IMR-90 (cell line): Measurements from ENCODE around the gene IQGAP2. TPM values are rescaled to one million over a fixed set of nuclear protein-coding genes. Genes with fewer than 3 reads are reported as not detected.

Experiments
- ATAC-seq: fragments of 200-7000 bp; cut with Tn5 transposase; 2 replicates; pipeline ENCODE4 v1.9.1; 2020; ENCODE audit warnings: low read depth, mild to moderate bottlenecking, moderate library complexity
- BruUV-seq: library from RNA; stranded (reverse); fragments of 400-500 nt; replicated peaks from 2 replicates; lab custom pipeline; 2021; lab: Mats Ljungman, UMichigan
- CTCF ChIA-PET: fragments of 300-600 bp; formaldehyde crosslinking; extraction: SDS; loops from one replicate; lab custom pipeline; 2021; ENCODE audit warnings: antibody characterized with exemption; lab: Yijun Ruan, JAX
- POLR2A ChIA-PET: fragments of 300-600 bp; sonication (Branson Sonifier 250); formaldehyde crosslinking; loops from one replicate; lab custom pipeline; 2022; ENCODE audit warnings: antibody characterized with exemption; ENCODE audit not compliant: unreplicated experiment; lab: Charles Lee
- DNase-seq: peaks from one replicate; pipeline ENCODE4 v3.0.0; 2013
- H2AFZ ChIP-seq: replicated peaks from 2 replicates; pipeline ENCODE3; 2013; ENCODE audit warnings: low read length, mild to moderate bottlenecking; ENCODE audit not compliant: poor library complexity
- H2AK5ac ChIP-seq: 2 replicates; pipeline ENCODE4 v1.6.1; 2013; ENCODE audit warnings: low read depth, low read length, inconsistent platforms
- H2AK9ac ChIP-seq: replicated peaks from 2 replicates; pipeline ENCODE3; 2013; ENCODE audit warnings: mild to moderate bottlenecking, low read depth, low read length, moderate library complexity; ENCODE audit not compliant: poor library complexity
- H2BK120ac ChIP-seq: 2 replicates; pipeline ENCODE4 v1.6.1; 2013; ENCODE audit warnings: low read depth, low read length, inconsistent platforms
- H2BK15ac ChIP-seq: 3 replicates; pipeline ENCODE4 v1.6.1; 2013; ENCODE audit warnings: low read depth, low read length, inconsistent platforms
- H2BK20ac ChIP-seq: 2 replicates; pipeline ENCODE4 v1.6.1; 2013; ENCODE audit warnings: low read depth, mild to moderate bottlenecking, inconsistent platforms, low read length, moderate library complexity
- H2BK5ac ChIP-seq: 2 replicates; pipeline ENCODE4 v1.6.1; 2013; ENCODE audit warnings: mild to moderate bottlenecking, low read depth, low read length, inconsistent platforms; ENCODE audit not compliant: poor library complexity, severe bottlenecking
- H3K14ac ChIP-seq: replicated peaks from 2 replicates; pipeline ENCODE4 v1.6.1; 2013; ENCODE audit warnings: low read depth, low read length, inconsistent platforms
- H3K18ac ChIP-seq: 2 replicates; pipeline ENCODE4 v1.6.1; 2013; ENCODE audit warnings: low read depth, low read length, control low read depth
- H3K23ac ChIP-seq: 2 replicates; pipeline ENCODE4 v1.6.1; 2013; ENCODE audit warnings: low read depth, low read length, inconsistent platforms
- H3K27ac ChIP-seq: 2 replicates; pipeline ENCODE4 v1.5.1; 2013; ENCODE audit warnings: mild to moderate bottlenecking, control low read depth, low read length; ENCODE audit not compliant: insufficient read depth
- H3K27me3 ChIP-seq: 2 replicates; pipeline ENCODE4 v1.6.1; 2013; ENCODE audit warnings: low read length; ENCODE audit not compliant: control insufficient read depth, insufficient read depth
- H3K36me3 ChIP-seq: 2 replicates; pipeline ENCODE4 v1.6.1; 2013; ENCODE audit warnings: low read length, mixed read lengths; ENCODE audit not compliant: control insufficient read depth, insufficient read depth
- H3K4ac ChIP-seq: 2 replicates; pipeline ENCODE4 v1.6.1; 2013; ENCODE audit warnings: low read depth, low read length, inconsistent platforms
- H3K4me1 ChIP-seq: 2 replicates; pipeline ENCODE4 v1.6.1; 2013; ENCODE audit warnings: low read length, mixed read lengths; ENCODE audit not compliant: control insufficient read depth, insufficient read depth
- H3K4me2 ChIP-seq: 2 replicates; pipeline ENCODE4 v1.6.1; 2013; ENCODE audit warnings: low read depth, mild to moderate bottlenecking, control low read depth, low read length, moderate library complexity
- H3K4me3 ChIP-seq: 2 replicates; pipeline ENCODE4 v1.5.1; 2013; ENCODE audit warnings: low read depth, mild to moderate bottlenecking, control low read depth, low read length, moderate library complexity; ENCODE audit not compliant: insufficient read depth
- H3K56ac ChIP-seq: 2 replicates; pipeline ENCODE4 v1.6.1; 2013; ENCODE audit warnings: low read length, inconsistent platforms; ENCODE audit not compliant: insufficient read depth; ENCODE audit errors: extremely low read depth
- H3K79me1 ChIP-seq, 2 experiments: 2 replicates each; pipeline ENCODE4 v1.6.1; 2013; ENCODE audit warnings: low read length in 2 of 2, inconsistent platforms in 1 of 2, low read depth in 1 of 2
- H3K9ac ChIP-seq: 2 replicates; pipeline ENCODE4 v1.6.1; 2013; ENCODE audit warnings: low read depth, low read length, control low read depth
- H3K9me1 ChIP-seq: 2 replicates; pipeline ENCODE4 v1.6.1; 2013; ENCODE audit warnings: low read length, inconsistent platforms; ENCODE audit not compliant: insufficient read depth
- H3K9me3 ChIP-seq: 2 replicates; pipeline ENCODE4 v1.6.1; 2013; ENCODE audit warnings: low read length; ENCODE audit not compliant: control insufficient read depth, insufficient read depth
- H4K20me1 ChIP-seq: 2 replicates; pipeline ENCODE4 v1.6.1; 2013; ENCODE audit warnings: low read length, inconsistent platforms; ENCODE audit not compliant: insufficient read depth
- H4K5ac ChIP-seq: 2 replicates; pipeline ENCODE4 v1.6.1; 2013; ENCODE audit warnings: mild to moderate bottlenecking, low read depth, low read length, control low read depth
- H4K8ac ChIP-seq, 2 experiments: 2 replicates each; pipeline ENCODE4 v1.6.1; 2013; ENCODE audit warnings: low read depth in 2 of 2, low read length in 2 of 2, control low read depth in 1 of 2, inconsistent platforms in 1 of 2
- H4K91ac ChIP-seq: 2 replicates; pipeline ENCODE4 v1.6.1; 2013; ENCODE audit warnings: low read depth, low read length, inconsistent platforms; ENCODE audit not compliant: insufficient read depth
- BHLHE40 ChIP-seq: fragments of 150-350 bp; IDR thresholded peaks from 2 replicates; pipeline ENCODE4 v1.6.1; 2016; ENCODE audit warnings: mild to moderate bottlenecking, low read depth, low read length
- CEBPB ChIP-seq: IDR thresholded peaks from 2 replicates; pipeline ENCODE4 v1.6.1; 2012; ENCODE audit warnings: low read depth, low read length, improper control_type of control experiment
- CHD1 ChIP-seq: IDR thresholded peaks from 2 replicates; pipeline ENCODE4 v1.6.1; 2012; ENCODE audit warnings: low read depth, low read length, improper control_type of control experiment
- FOS ChIP-seq: fragments of 150-350 bp; IDR thresholded peaks from 2 replicates; pipeline ENCODE4 v1.6.1; 2016; ENCODE audit warnings: low read depth, low read length
- MAFK ChIP-seq: IDR thresholded peaks from 2 replicates; pipeline ENCODE4 v1.6.1; 2012; ENCODE audit warnings: low read depth, low read length, improper control_type of control experiment
- MAZ ChIP-seq: IDR thresholded peaks from 2 replicates; pipeline ENCODE4 v1.6.1; 2012; ENCODE audit warnings: low read depth, mild to moderate bottlenecking, low read length, improper control_type of control experiment, moderate library complexity, borderline replicate concordance
- MXI1 ChIP-seq: IDR thresholded peaks from 2 replicates; pipeline ENCODE4 v1.6.1; 2012; ENCODE audit warnings: low read depth, mild to moderate bottlenecking, low read length, moderate library complexity, borderline replicate concordance
- NFE2L2 ChIP-seq: fragments of 150-350 bp; IDR thresholded peaks from 2 replicates; pipeline ENCODE4 v1.6.1; 2016; ENCODE audit warnings: low read depth, mild to moderate bottlenecking, low read length
- POLR2A ChIP-seq: IDR thresholded peaks from 2 replicates; pipeline ENCODE4 v1.6.1; 2012; ENCODE audit warnings: mild to moderate bottlenecking, low read depth, low read length
- RAD21 ChIP-seq: IDR thresholded peaks from 2 replicates; pipeline ENCODE4 v1.6.1; 2012; ENCODE audit warnings: low read length, improper control_type of control experiment
- RCOR1 ChIP-seq: IDR thresholded peaks from 2 replicates; pipeline ENCODE4 v1.6.1; 2012; ENCODE audit warnings: mild to moderate bottlenecking, low read length, improper control_type of control experiment; ENCODE audit not compliant: insufficient replicate concordance
- RFX5 ChIP-seq: IDR thresholded peaks from 2 replicates; pipeline ENCODE4 v1.8.0; 2012; ENCODE audit warnings: low read depth, mild to moderate bottlenecking, low read length, moderate library complexity
- SMC3 ChIP-seq: fragments of 150-350 bp; IDR thresholded peaks from 2 replicates; pipeline ENCODE4 v1.6.1; 2016; ENCODE audit warnings: low read depth, mild to moderate bottlenecking, antibody characterized with exemption, low read length, moderate library complexity
- WGBS, 2 experiments: methylation state at CpG; one replicate each; pipeline versions ENCODE4 v1.1.5 to v1.1.7; 2013; ENCODE audit warnings: missing lambda C conversion rate in 2 of 2; ENCODE audit not compliant: insufficient read length in 1 of 2; ENCODE audit errors: extremely low coverage in 2 of 2; 5-methylcytosine and 5-hydroxymethylcytosine counted together
- dilution Hi-C: fragments of 300-500 bp; cut with HindIII; formaldehyde crosslinking; loops from one replicate; pipeline ENCODE4 v1.14.3; 2018; ENCODE audit warnings: low sequenced_read_pairs; ENCODE audit not compliant: unreplicated experiment
- in situ Hi-C: fragments of 300-500 bp; cut with MboI; formaldehyde crosslinking; loops from 3 replicates; pipeline ENCODE4 v1.14.3; 2019; ENCODE audit warnings: low sequenced_read_pairs, inconsistent platforms, mixed read lengths
- intact Hi-C: fragments of 100-400 bp; cut with micrococcal nuclease; formaldehyde crosslinking; loops from 2 replicates; pipeline ENCODE4 v1.10.0; 2022
- polyA plus RNA-seq, 3 experiments: library from polyadenylated mRNA; depleted of rRNA; stranded (reverse); fragments of >200 nt; gene quantifications; 2 replicates each; pipeline ENCODE4 v1.2.3, GENCODE V29; 2012; ENCODE audit warnings: low replicate concordance in 1 of 3
- total RNA-seq: library from RNA; depleted of rRNA; stranded (reverse); fragments of >200 nt; gene quantifications from 2 replicates; pipeline ENCODE4 v1.2.3, GENCODE V29; 2012
- TF ChIP-seq, protein P1 (sequence below): fragments of 150-350 bp; IDR thresholded peaks from 2 replicates; pipeline ENCODE4 v1.6.1; 2017; ENCODE audit warnings: mild to moderate bottlenecking, antibody characterized with exemption, low read length, low read depth
- TF ChIP-seq, protein P2 (sequence below): conservative IDR thresholded peaks from 2 replicates; pipeline ENCODE4 v1.5.1; 2012; ENCODE audit warnings: mild to moderate bottlenecking, low read depth, low read length, improper control_type of control experiment
- TF ChIP-seq, protein P3 (sequence below): fragments of 150-350 bp; IDR thresholded peaks from 2 replicates; pipeline ENCODE4 v1.6.1; 2016; ENCODE audit warnings: low read depth, mild to moderate bottlenecking, low read length, moderate library complexity, borderline replicate concordance

IQGAP2 gene
- total and polyA plus RNA-seq, 2 of the 4 experiments (the other 2 are of a cell fraction), result 0.21 to 0.36 TPM

DNA sequence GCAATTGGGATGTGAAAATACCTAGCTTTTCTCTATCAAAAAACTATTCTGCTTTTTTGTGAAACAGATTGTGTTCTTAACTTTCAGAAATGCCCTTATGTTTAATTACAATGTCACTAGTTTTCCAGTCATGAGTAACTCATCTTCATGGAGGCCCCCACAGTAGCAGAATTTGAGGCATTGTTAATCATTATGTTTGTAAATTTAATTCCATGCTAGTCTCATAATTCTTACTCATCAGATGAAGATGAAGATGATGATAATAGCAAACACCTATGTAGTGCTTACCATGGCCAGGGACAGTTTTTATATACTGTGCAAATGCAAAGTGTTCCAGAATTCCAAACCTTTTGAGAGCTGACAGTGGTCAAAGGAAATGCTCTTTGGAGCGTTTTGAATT is 285.1 kb downstream of the IQGAP2 start:
- H3K36me3 ChIP-seq, result no peaks in the 10 kb centered on the region
- H4K20me1 ChIP-seq, result no peaks in the 10 kb centered on the region
- no peak for ATAC-seq
- no peak for DNase-seq
- ChIA-PET POLR2A (interaction anchor here (0.6 kb wide), 1 partner anchor 23 kb away, joined by 3 read pairs; no protein-coding TSS in a partner anchor), CTCF (interaction anchor here (0.5 kb wide), 1 partner anchor 82 kb away, joined by 4 read pairs; no protein-coding TSS in a partner anchor)
- H3K14ac ChIP-seq, result peak overlapping the region; percentile 16; the same call in 1 of the 2 replicates
- no peaks in the 10 kb centered on the region for H3K27me3 ChIP-seq
- TF ChIP-seq MXI1, result no peak
- no peak for TF ChIP-seq SMC3
- no peak for TF ChIP-seq MAZ
- TF ChIP-seq RFX5, result no peak
- TF ChIP-seq, protein P1, sequence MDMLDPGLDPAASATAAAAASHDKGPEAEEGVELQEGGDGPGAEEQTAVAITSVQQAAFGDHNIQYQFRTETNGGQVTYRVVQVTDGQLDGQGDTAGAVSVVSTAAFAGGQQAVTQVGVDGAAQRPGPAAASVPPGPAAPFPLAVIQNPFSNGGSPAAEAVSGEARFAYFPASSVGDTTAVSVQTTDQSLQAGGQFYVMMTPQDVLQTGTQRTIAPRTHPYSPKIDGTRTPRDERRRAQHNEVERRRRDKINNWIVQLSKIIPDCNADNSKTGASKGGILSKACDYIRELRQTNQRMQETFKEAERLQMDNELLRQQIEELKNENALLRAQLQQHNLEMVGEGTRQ, result no peak
- no peak for TF ChIP-seq NFE2L2
- TF ChIP-seq BHLHE40, result no peak
- no peak for TF ChIP-seq RCOR1
- TF ChIP-seq FOS, result no peak
- no peak for TF ChIP-seq MAFK
- TF ChIP-seq, protein P2, sequence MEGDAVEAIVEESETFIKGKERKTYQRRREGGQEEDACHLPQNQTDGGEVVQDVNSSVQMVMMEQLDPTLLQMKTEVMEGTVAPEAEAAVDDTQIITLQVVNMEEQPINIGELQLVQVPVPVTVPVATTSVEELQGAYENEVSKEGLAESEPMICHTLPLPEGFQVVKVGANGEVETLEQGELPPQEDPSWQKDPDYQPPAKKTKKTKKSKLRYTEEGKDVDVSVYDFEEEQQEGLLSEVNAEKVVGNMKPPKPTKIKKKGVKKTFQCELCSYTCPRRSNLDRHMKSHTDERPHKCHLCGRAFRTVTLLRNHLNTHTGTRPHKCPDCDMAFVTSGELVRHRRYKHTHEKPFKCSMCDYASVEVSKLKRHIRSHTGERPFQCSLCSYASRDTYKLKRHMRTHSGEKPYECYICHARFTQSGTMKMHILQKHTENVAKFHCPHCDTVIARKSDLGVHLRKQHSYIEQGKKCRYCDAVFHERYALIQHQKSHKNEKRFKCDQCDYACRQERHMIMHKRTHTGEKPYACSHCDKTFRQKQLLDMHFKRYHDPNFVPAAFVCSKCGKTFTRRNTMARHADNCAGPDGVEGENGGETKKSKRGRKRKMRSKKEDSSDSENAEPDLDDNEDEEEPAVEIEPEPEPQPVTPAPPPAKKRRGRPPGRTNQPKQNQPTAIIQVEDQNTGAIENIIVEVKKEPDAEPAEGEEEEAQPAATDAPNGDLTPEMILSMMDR, result no peak
- no peak for TF ChIP-seq POLR2A
- no peak for TF ChIP-seq CEBPB
- no peak for TF ChIP-seq RAD21
- no peak for TF ChIP-seq CHD1
- TF ChIP-seq, protein P3, sequence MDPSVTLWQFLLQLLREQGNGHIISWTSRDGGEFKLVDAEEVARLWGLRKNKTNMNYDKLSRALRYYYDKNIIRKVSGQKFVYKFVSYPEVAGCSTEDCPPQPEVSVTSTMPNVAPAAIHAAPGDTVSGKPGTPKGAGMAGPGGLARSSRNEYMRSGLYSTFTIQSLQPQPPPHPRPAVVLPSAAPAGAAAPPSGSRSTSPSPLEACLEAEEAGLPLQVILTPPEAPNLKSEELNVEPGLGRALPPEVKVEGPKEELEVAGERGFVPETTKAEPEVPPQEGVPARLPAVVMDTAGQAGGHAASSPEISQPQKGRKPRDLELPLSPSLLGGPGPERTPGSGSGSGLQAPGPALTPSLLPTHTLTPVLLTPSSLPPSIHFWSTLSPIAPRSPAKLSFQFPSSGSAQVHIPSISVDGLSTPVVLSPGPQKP, result no peak
- H4K5ac ChIP-seq, result peak overlapping the region; percentile 57
- peak overlapping the region; percentile 92; the same call in 1 of the 2 replicates for H3K27ac ChIP-seq
- H3K9me1 ChIP-seq, result peaks cover 15% of the 10 kb centered on the region
- in situ Hi-C loops, result no loop called here
- no peak overlapping the region for H3K4me3 ChIP-seq
- H3K4me1 ChIP-seq, result peaks cover 25% of the 10 kb centered on the region
- peak overlapping the region; percentile 47 to 72 for H4K8ac ChIP-seq
- H3K79me1 ChIP-seq, result peaks cover 0 to 8% of the 10 kb centered on the region in 2 experiments; a peak in 2 of 4 replicates
- peak overlapping the region; percentile 1; the same call in 1 of the 2 replicates for H3K9ac ChIP-seq
- peak overlapping the region; percentile 98 for H2BK5ac ChIP-seq
- peak overlapping the region; percentile 78; the same call in 1 of the 2 replicates for H3K4ac ChIP-seq
- dilution Hi-C loops, result no loop called here
- 0 out of 2 replicates have a peak overlapping the region, but pooled peaks have one; percentile 0 for H2AK5ac ChIP-seq
- 100% methylated on average over 1 of the region's 1 CpG; no CpG with 5 or more reads in 1 of the 2 experiments for WGBS, 2 experiments
- H3K9me3 ChIP-seq, result no peaks in the 10 kb centered on the region
- intact Hi-C loops, result no loop called here
- no peak overlapping the region for H2AK9ac ChIP-seq
- BruUV-seq, result no TSS peak
- H3K18ac ChIP-seq, result peak overlapping the region; percentile 80
- H2BK15ac ChIP-seq, result peak overlapping the region; percentile 87
- H3K56ac ChIP-seq, result peak overlapping the region; percentile 86
- H2BK20ac ChIP-seq, result peak overlapping the region; percentile 43
- H2BK120ac ChIP-seq, result peak overlapping the region; percentile 93
- H3K4me2 ChIP-seq, result no peak overlapping the region
- no peak overlapping the region for H2AFZ ChIP-seq
- H4K91ac ChIP-seq, result peak overlapping the region; percentile 43; the same call in 1 of the 2 replicates
- H3K23ac ChIP-seq, result peak overlapping the region; percentile 2; the same call in 1 of the 2 replicates
